GM23338 (cell line): ENCODE results near the gene GALNT7. TPM values are rescaled to one million over a fixed set of nuclear protein-coding genes. Genes with fewer than 3 reads are reported as not detected.

Experiments used
- ATAC-seq: fragments of 200-7000 bp; cut with Tn5 transposase; 3 replicates; pipeline ENCODE4 v1.9.1; 2020
- DNase-seq: peaks from one replicate; pipeline ENCODE4 v3.0.0-alpha.2; 2015; ENCODE audit warnings: low spot score
- H2AFZ ChIP-seq: fragments of 200-600 bp; sonication (generic); 2 replicates; pipeline ENCODE4 v1.8.0; 2016; ENCODE audit warnings: antibody characterized with exemption, mild to moderate bottlenecking, moderate library complexity
- H3F3A ChIP-seq: fragments of 200-600 bp; sonication (generic); replicated peaks from 2 replicates; pipeline ENCODE4 v1.8.0; 2017; ENCODE audit warnings: antibody characterized with exemption, mixed run types, low read depth
- H3K27ac ChIP-seq: fragments of 200-600 bp; sonication (generic); 2 replicates; pipeline ENCODE4 v1.6.1; 2016; ENCODE audit warnings: low read depth
- H3K27me3 ChIP-seq: fragments of 200-600 bp; sonication (generic); 2 replicates; pipeline ENCODE4 v1.8.0; 2016; ENCODE audit warnings: mild to moderate bottlenecking, mixed run types, moderate library complexity; ENCODE audit not compliant: insufficient read depth
- H3K36me3 ChIP-seq: fragments of 200-600 bp; sonication (generic); 2 replicates; pipeline ENCODE4 v1.8.0; 2016; ENCODE audit warnings: mild to moderate bottlenecking; ENCODE audit not compliant: insufficient read depth
- H3K4me1 ChIP-seq: fragments of 200-600 bp; sonication (generic); 2 replicates; pipeline ENCODE4 v1.8.0; 2016; ENCODE audit warnings: mild to moderate bottlenecking, moderate library complexity; ENCODE audit not compliant: insufficient read depth
- H3K4me2 ChIP-seq: fragments of 200-600 bp; sonication (generic); 2 replicates; pipeline ENCODE4 v1.7.1; 2017; ENCODE audit warnings: mixed run types
- H3K4me3 ChIP-seq: fragments of 200-600 bp; sonication (generic); 2 replicates; pipeline ENCODE4 v1.6.1; 2016; ENCODE audit warnings: mixed run types
- H3K79me2 ChIP-seq: fragments of 200-600 bp; sonication (generic); replicated peaks from 2 replicates; pipeline ENCODE4 v1.8.0; 2017; ENCODE audit warnings: mild to moderate bottlenecking; ENCODE audit not compliant: insufficient read depth
- H3K9me2 ChIP-seq: fragments of 200-600 bp; sonication (generic); 2 replicates; pipeline ENCODE4 v1.8.0; 2017; ENCODE audit not compliant: insufficient read depth
- H4K20me1 ChIP-seq: fragments of 200-600 bp; sonication (generic); replicated peaks from 2 replicates; pipeline ENCODE4 v1.8.0; 2017; ENCODE audit warnings: mild to moderate bottlenecking; ENCODE audit not compliant: insufficient read depth
- H3K27ac Mint-ChIP-seq: 2 replicates; pipeline ENCODE4 v1.8.0; 2020; ENCODE audit warnings: inconsistent platforms, mild to moderate bottlenecking, moderate library complexity, mixed read lengths
- H3K27me3 Mint-ChIP-seq: 3 replicates; pipeline ENCODE4 v1.8.0; 2022; ENCODE audit warnings: low read depth, mild to moderate bottlenecking, moderate library complexity, mixed read lengths, inconsistent platforms; ENCODE audit not compliant: insufficient read depth, poor library complexity
- H3K36me3 Mint-ChIP-seq: 3 replicates; pipeline ENCODE4 v1.8.0; 2021; ENCODE audit warnings: low read depth, mild to moderate bottlenecking, inconsistent platforms, moderate library complexity, mixed read lengths
- H3K4me1 Mint-ChIP-seq: 3 replicates; pipeline ENCODE4 v1.8.0; 2020; ENCODE audit warnings: mild to moderate bottlenecking, inconsistent platforms, mixed read lengths
- H3K4me3 Mint-ChIP-seq: 3 replicates; pipeline ENCODE4 v1.8.0; 2021; ENCODE audit warnings: moderate library complexity, mild to moderate bottlenecking, inconsistent platforms, mixed read lengths
- H3K9me3 Mint-ChIP-seq: 3 replicates; pipeline ENCODE4 v1.8.0; 2020; ENCODE audit warnings: moderate library complexity, mild to moderate bottlenecking, inconsistent platforms, mixed read lengths
- CREB1 ChIP-seq: fragments of 250-450 bp; sonication (Bioruptor Pico); IDR thresholded peaks from 2 replicates; pipeline ENCODE4 v1.5.0; 2020; ENCODE audit warnings: low read depth, mild to moderate bottlenecking, moderate library complexity
- CTCF ChIP-seq, 2 experiments: fragments of 200-600 bp in 1 of 2; sonication (generic) in 1 of 2; conservative IDR thresholded peaks; 2 replicates each; pipeline versions ENCODE4 v1.5.1 to v1.6.1; 2016 to 2017; ENCODE audit warnings: antibody characterized with exemption in 2 of 2, low read depth in 2 of 2, mild to moderate bottlenecking in 2 of 2, moderate library complexity in 1 of 2
- EZH2 ChIP-seq: fragments of 200-600 bp; sonication (generic); IDR thresholded peaks from one replicate; pipeline ENCODE4 v1.8.0; 2017; ENCODE audit warnings: antibody characterized with exemption, mild to moderate bottlenecking, low read depth; ENCODE audit not compliant: unreplicated experiment
- EZH2phosphoT487 ChIP-seq: fragments of 200-600 bp; sonication (generic); IDR thresholded peaks from one replicate; pipeline ENCODE4 v1.8.1; 2018; ENCODE audit warnings: antibody characterized with exemption; ENCODE audit not compliant: unreplicated experiment
- JUNB ChIP-seq: IDR thresholded peaks from one replicate; pipeline ENCODE4 v1.6.1; 2016; ENCODE audit warnings: antibody characterized with exemption; ENCODE audit not compliant: unreplicated experiment
- NANOG ChIP-seq: IDR thresholded peaks from 2 replicates; pipeline ENCODE4 v1.6.1; 2016; ENCODE audit warnings: antibody characterized with exemption, borderline replicate concordance
- STAT1 ChIP-seq: IDR thresholded peaks from one replicate; pipeline ENCODE4 v1.6.1; 2016; ENCODE audit warnings: antibody characterized with exemption; ENCODE audit not compliant: unreplicated experiment
- ZNF114 ChIP-seq: fragments of 250-450 bp; sonication (Bioruptor Pico); IDR thresholded peaks from 2 replicates; pipeline ENCODE4 v1.5.0; 2020; ENCODE audit warnings: mild to moderate bottlenecking, moderate library complexity
- polyA plus RNA-seq: library from polyadenylated mRNA; unstranded; fragments of >200 nt; fragmentation: Nextera tagmentation; extraction: Ambion mirVana; gene quantifications from 2 replicates; pipeline ENCODE4 v1.2.1, GENCODE V29; 2016
- total RNA-seq: library from RNA; depleted of rRNA; stranded (reverse); fragments of >200 nt; shearing (Covaris generic); gene quantifications from 2 replicates; pipeline ENCODE4 v1.2.3, GENCODE V29; 2014
- TF ChIP-seq, protein P1 (sequence below): fragments of 250-450 bp; sonication (Bioruptor Pico); IDR thresholded peaks from 2 replicates; pipeline ENCODE4 v1.5.0; 2020; ENCODE audit warnings: mild to moderate bottlenecking, moderate library complexity

The GALNT7 gene
- total and polyA plus RNA-seq, 2 experiments from 2014 or later: 31.8 to 72.2 TPM

GRCh38 chr4:173357939-173358338, 189.3 kb downstream of the GALNT7 start:
- H3K4me3 ChIP-seq: no peak overlapping the region
- H3K4me1 ChIP-seq: no peaks in the 10 kb centered on the region
- H3K27ac ChIP-seq: no peak overlapping the region
- H3F3A ChIP-seq: no peaks in the 10 kb centered on the region
- H3K36me3 ChIP-seq: no peaks in the 10 kb centered on the region
- DNase-seq: no peak
- no peak for ATAC-seq
- no peak for TF ChIP-seq CREB1
- TF ChIP-seq CTCF (conservative IDR thresholded peaks at IDR 0.05; ENCODE audit: low read depth in 2 of 2): no peak; a peak in 1 of 4 replicates
- no peak for TF ChIP-seq JUNB
- no peak for TF ChIP-seq NANOG
- TF ChIP-seq EZH2: no peak
- TF ChIP-seq, protein P1, sequence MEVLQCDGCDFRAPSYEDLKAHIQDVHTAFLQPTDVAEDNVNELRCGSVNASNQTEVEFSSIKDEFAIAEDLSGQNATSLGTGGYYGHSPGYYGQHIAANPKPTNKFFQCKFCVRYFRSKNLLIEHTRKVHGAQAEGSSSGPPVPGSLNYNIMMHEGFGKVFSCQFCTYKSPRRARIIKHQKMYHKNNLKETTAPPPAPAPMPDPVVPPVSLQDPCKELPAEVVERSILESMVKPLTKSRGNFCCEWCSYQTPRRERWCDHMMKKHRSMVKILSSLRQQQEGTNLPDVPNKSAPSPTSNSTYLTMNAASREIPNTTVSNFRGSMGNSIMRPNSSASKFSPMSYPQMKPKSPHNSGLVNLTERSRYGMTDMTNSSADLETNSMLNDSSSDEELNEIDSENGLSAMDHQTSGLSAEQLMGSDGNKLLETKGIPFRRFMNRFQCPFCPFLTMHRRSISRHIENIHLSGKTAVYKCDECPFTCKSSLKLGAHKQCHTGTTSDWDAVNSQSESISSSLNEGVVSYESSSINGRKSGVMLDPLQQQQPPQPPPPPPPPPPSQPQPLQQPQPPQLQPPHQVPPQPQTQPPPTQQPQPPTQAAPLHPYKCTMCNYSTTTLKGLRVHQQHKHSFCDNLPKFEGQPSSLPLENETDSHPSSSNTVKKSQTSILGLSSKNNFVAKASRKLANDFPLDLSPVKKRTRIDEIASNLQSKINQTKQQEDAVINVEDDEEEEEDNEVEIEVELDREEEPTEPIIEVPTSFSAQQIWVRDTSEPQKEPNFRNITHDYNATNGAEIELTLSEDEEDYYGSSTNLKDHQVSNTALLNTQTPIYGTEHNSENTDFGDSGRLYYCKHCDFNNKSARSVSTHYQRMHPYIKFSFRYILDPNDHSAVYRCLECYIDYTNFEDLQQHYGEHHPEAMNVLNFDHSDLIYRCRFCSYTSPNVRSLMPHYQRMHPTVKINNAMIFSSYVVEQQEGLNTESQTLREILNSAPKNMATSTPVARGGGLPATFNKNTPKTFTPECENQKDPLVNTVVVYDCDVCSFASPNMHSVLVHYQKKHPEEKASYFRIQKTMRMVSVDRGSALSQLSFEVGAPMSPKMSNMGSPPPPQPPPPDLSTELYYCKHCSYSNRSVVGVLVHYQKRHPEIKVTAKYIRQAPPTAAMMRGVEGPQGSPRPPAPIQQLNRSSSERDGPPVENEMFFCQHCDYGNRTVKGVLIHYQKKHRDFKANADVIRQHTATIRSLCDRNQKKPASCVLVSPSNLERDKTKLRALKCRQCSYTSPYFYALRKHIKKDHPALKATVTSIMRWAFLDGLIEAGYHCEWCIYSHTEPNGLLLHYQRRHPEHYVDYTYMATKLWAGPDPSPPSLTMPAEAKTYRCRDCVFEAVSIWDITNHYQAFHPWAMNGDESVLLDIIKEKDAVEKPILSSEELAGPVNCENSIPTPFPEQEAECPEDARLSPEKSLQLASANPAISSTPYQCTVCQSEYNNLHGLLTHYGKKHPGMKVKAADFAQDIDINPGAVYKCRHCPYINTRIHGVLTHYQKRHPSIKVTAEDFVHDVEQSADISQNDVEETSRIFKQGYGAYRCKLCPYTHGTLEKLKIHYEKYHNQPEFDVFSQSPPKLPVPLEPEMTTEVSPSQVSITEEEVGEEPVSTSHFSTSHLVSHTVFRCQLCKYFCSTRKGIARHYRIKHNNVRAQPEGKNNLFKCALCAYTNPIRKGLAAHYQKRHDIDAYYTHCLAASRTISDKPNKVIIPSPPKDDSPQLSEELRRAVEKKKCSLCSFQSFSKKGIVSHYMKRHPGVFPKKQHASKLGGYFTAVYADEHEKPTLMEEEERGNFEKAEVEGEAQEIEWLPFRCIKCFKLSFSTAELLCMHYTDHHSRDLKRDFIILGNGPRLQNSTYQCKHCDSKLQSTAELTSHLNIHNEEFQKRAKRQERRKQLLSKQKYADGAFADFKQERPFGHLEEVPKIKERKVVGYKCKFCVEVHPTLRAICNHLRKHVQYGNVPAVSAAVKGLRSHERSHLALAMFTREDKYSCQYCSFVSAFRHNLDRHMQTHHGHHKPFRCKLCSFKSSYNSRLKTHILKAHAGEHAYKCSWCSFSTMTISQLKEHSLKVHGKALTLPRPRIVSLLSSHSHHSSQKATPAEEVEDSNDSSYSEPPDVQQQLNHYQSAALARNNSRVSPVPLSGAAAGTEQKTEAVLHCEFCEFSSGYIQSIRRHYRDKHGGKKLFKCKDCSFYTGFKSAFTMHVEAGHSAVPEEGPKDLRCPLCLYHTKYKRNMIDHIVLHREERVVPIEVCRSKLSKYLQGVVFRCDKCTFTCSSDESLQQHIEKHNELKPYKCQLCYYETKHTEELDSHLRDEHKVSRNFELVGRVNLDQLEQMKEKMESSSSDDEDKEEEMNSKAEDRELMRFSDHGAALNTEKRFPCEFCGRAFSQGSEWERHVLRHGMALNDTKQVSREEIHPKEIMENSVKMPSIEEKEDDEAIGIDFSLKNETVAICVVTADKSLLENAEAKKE (CRISPR knock-in tag): no peak
- no peak for TF ChIP-seq ZNF114
- no peak for TF ChIP-seq STAT1
- no peak for TF ChIP-seq EZH2phosphoT487
- no peak overlapping the region for H3K4me3 Mint-ChIP-seq
- peaks cover 4% of the 10 kb centered on the region for H3K27me3 Mint-ChIP-seq
- H3K4me1 Mint-ChIP-seq: 0 out of 3 replicates have a peak, but pooled peaks cover 2% of the 10 kb centered on the region
- H3K27me3 ChIP-seq: no peaks in the 10 kb centered on the region
- H2AFZ ChIP-seq: no peak overlapping the region
- peaks cover 3% of the 10 kb centered on the region; the same call in 1 of the 2 replicates for H4K20me1 ChIP-seq
- no peak overlapping the region for H3K4me2 ChIP-seq
- H3K79me2 ChIP-seq: no peaks in the 10 kb centered on the region
- no peak overlapping the region for H3K27ac Mint-ChIP-seq
- no peaks in the 10 kb centered on the region for H3K9me2 ChIP-seq
- no peaks in the 10 kb centered on the region for H3K9me3 Mint-ChIP-seq
- no peaks in the 10 kb centered on the region for H3K36me3 Mint-ChIP-seq
